GM13976 (cell line): Measurements from ENCODE around the gene ME2.
"Not testable (repeated sequence)": the region's sequence is repeated elsewhere in the genome, so short reads cannot be mapped to it uniquely, and the experiment has no call there.

Experiments
- DNase-seq: peaks from one replicate; pipeline ENCODE4 v3.0.0; 2012; ENCODE audit warnings: low spot score
- CTCF ChIP-seq: IDR thresholded peaks from 2 replicates; pipeline ENCODE4 v1.5.1; 2012; ENCODE audit warnings: borderline replicate concordance, mild to moderate bottlenecking; ENCODE audit not compliant: insufficient read depth; ENCODE audit errors: extremely low read depth, missing control alignments, control extremely low read depth
- in situ Hi-C: fragments of 300-500 bp; cut with MboI; formaldehyde crosslinking; loops from one replicate; pipeline ENCODE4 v1.12.0; 2022; ENCODE audit warnings: low sequenced_read_pairs, mixed read lengths, inconsistent platforms; ENCODE audit not compliant: unreplicated experiment

The ME2 gene

GRCh38 chr18:50967714-50968661 is 89.1 kb downstream of the ME2 start, which contains the start of gene ELAC1:
Gene ELAC1 (plus strand): TSS chr18:50968040. CDS start chr18:50974405, 6,365 bp downstream.
- in situ Hi-C loops: no loop called here
- peak; percentile 90 for DNase-seq
- TF ChIP-seq CTCF: no peak

GRCh38 chr18:50969448-50969847 is 90.5 kb downstream of the ME2 start:
- TF ChIP-seq CTCF: no peak
- DNase-seq: no peak
- in situ Hi-C loops: no loop called here

GRCh38 chr18:50970006-50970405 is 91.1 kb downstream of the ME2 start:
- in situ Hi-C loops: no loop called here
- no peak for TF ChIP-seq CTCF
- no peak for DNase-seq

GRCh38 chr18:50972404-50972803 is 93.5 kb downstream of the ME2 start:
- DNase-seq, in situ Hi-C loops: not testable (repeated sequence)

- no peak for DNase-seq
- in situ Hi-C loops: no loop called here
- TF ChIP-seq CTCF: no peak
Measured at GRCh38 chr18:50973367-50974126, 94.6 kb downstream of the ME2 start.

GRCh38 chr18:50977037-50977760 is 98.3 kb downstream of the ME2 start:
- in situ Hi-C loops: no loop called here
- TF ChIP-seq CTCF: no peak
- DNase-seq: no peak
